GM20000 (cell line): ENCODE measurements around the gene HIVEP3.

Experiments used
- DNase-seq: peaks from one replicate; pipeline ENCODE4 v3.0.0; 2012; ENCODE audit warnings: low spot score
- CTCF ChIP-seq: IDR thresholded peaks from 2 replicates; pipeline ENCODE4 v1.5.1; 2012; ENCODE audit warnings: mild to moderate bottlenecking, control low read depth; ENCODE audit errors: extremely low read depth, missing control alignments

HIVEP3 gene

GRCh38 chr1:41709331-41709730, 209.4 kb downstream of the HIVEP3 start:
- no peak for TF ChIP-seq CTCF
- no peak for DNase-seq

- TF ChIP-seq CTCF, result no peak
- no peak for DNase-seq
These were observed 210.4 kb downstream of the HIVEP3 start for GRCh38 chr1:41708332-41708731.

GRCh38 chr1:41707793-41708192, 210.9 kb downstream of the HIVEP3 start:
- no peak for DNase-seq
- no peak for TF ChIP-seq CTCF

- no peak for TF ChIP-seq CTCF
These were observed 212.9 kb downstream of the HIVEP3 start for GRCh38 chr1:41705798-41706197.

GRCh38 chr1:41704196-41704595, 214.5 kb downstream of the HIVEP3 start:
- no peak for TF ChIP-seq CTCF
- no peak for DNase-seq

More at GRCh38 chr1:41705798-41706197, 212.9 kb downstream of the HIVEP3 start:
- DNase-seq, result no peak

GRCh38 chr1:41702771-41703170, 216.0 kb downstream of the HIVEP3 start:
- no peak for DNase-seq
- TF ChIP-seq CTCF, result no peak

- DNase-seq, result no peak
- no peak for TF ChIP-seq CTCF
These were observed 217.7 kb downstream of the HIVEP3 start for GRCh38 chr1:41700986-41701535.
